ENCODE data around the gene ARHGAP8. TPM values are rescaled to one million over a fixed set of nuclear protein-coding genes. Genes with fewer than 3 reads are reported as not detected.

Gene ARHGAP8
- total RNA-seq: 10.3 and 30.9 TPM in 2 replicates

GRCh38 chr22:44752285-44753188, at the start of gene ARHGAP8:
ARHGAP8 (plus strand) TSS chr22:44752575; CDS start chr22:44786528, 33,953 bp downstream.

Other genes starting within 250 kb of the ARHGAP8 start
- gene PRR5, start 50.4 kb upstream of the ARHGAP8 start, total RNA-seq: 7.2 and 22.1 TPM in 2 replicates